ENCODE measurements around the gene KCNV2.

KCNV2 gene

GRCh38 chr9:2764353-2764752 is 47.0 kb downstream of the KCNV2 start:
- DNase-seq = no peak

GRCh38 chr9:2765250-2765880 is 48.1 kb downstream of the KCNV2 start:
- no peak for DNase-seq

GRCh38 chr9:2767800-2768677 is 50.7 kb downstream of the KCNV2 start:
- no peak for DNase-seq

GRCh38 chr9:2771087-2771486 is 53.8 kb downstream of the KCNV2 start:
- no peak for DNase-seq

GRCh38 chr9:2771661-2772060 is 54.4 kb downstream of the KCNV2 start:
- DNase-seq = no peak

- DNase-seq = no peak
Measured at GRCh38 chr9:2777454-2777853, 60.1 kb downstream of the KCNV2 start.

GRCh38 chr9:2778816-2779215 is 61.5 kb downstream of the KCNV2 start:
- no peak for DNase-seq

Data from amniotic stem cell (primary cell).